ACC112 (cell line): Measurements from ENCODE around the gene FAM131B.

Source experiments
- H2AFZ ChIP-seq: fragments of 200-600 bp; sonication (generic); one replicate; pipeline ENCODE4 v1.6.0; 2017; ENCODE audit warnings: antibody characterized with exemption, low read length; ENCODE audit not compliant: unreplicated experiment
- H3K27ac ChIP-seq: fragments of 200-600 bp; sonication (generic); 2 replicates; pipeline ENCODE4 v1.5.1; 2014; ENCODE audit warnings: low read depth, mild to moderate bottlenecking, antibody characterized with exemption, low read length, moderate library complexity
- H3K27me3 ChIP-seq: fragments of 200-600 bp; sonication (generic); 2 replicates; pipeline ENCODE4 v1.6.1; 2014; ENCODE audit warnings: mild to moderate bottlenecking, antibody characterized with exemption, low read length, moderate library complexity, mixed read lengths; ENCODE audit not compliant: insufficient read depth
- H3K36me3 ChIP-seq: fragments of 200-600 bp; sonication (generic); 2 replicates; pipeline ENCODE4 v1.6.1; 2016; ENCODE audit warnings: mild to moderate bottlenecking, antibody characterized with exemption, low read length, moderate library complexity, mixed read lengths; ENCODE audit not compliant: insufficient read depth
- H3K4me1 ChIP-seq: fragments of 200-600 bp; sonication (generic); one replicate; pipeline ENCODE4 v1.6.1; 2016; ENCODE audit warnings: low read length, mixed read lengths; ENCODE audit not compliant: insufficient read depth, unreplicated experiment, control insufficient read depth
- H3K4me3 ChIP-seq: fragments of 200-600 bp; sonication (generic); 2 replicates; pipeline ENCODE4 v1.5.1; 2014; ENCODE audit warnings: mild to moderate bottlenecking, low read depth, low read length
- H3K79me2 ChIP-seq: fragments of 200-600 bp; sonication (generic); one replicate; pipeline ENCODE4 v1.6.0; 2016; ENCODE audit warnings: low read length; ENCODE audit not compliant: control insufficient read depth, unreplicated experiment, insufficient read depth

The FAM131B gene

DNA sequence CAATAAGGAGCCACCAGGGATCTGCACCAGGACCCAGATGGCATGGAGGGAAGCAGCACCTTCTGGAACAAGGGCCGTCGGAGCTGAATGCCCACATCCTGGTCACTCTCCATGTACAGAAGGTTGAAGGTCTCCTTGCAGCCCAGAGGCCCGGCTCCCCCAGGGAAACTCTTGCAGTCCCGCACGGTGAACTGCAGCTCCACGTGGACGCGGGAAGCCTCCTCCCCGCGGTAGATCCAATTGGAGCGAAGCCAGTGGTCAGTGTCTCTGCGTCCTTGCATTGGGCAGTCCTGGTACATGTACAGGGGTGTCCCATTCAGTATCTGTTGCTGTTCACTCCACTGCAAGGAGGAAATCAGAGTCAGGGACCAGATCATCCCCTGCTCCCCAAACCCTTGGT is 38.8 kb upstream of the FAM131B start:
- Histone ChIP-seq H3K36me3 (no peaks in the 10 kb centered on the region), H3K4me3 (no peak overlapping the region), H3K79me2 (no peaks in the 10 kb centered on the region), H3K27ac (no peak overlapping the region), H3K27me3 (no peaks in the 10 kb centered on the region), H2AFZ (no peak overlapping the region), H3K4me1 (no peaks in the 10 kb centered on the region)

GRCh38 chr7:143399642-143400041 is 37.1 kb upstream of the FAM131B start:
- no peaks in the 10 kb centered on the region for H3K36me3 ChIP-seq
- no peak overlapping the region for H2AFZ ChIP-seq
- H3K27ac ChIP-seq = no peak overlapping the region
- no peaks in the 10 kb centered on the region for H3K27me3 ChIP-seq
- H3K79me2 ChIP-seq = no peaks in the 10 kb centered on the region
- H3K4me3 ChIP-seq = no peak overlapping the region
- H3K4me1 ChIP-seq = no peaks in the 10 kb centered on the region

- Histone ChIP-seq H3K36me3 (no peaks in the 10 kb centered on the region), H3K27me3 (no peaks in the 10 kb centered on the region), H3K27ac (no peak overlapping the region), H2AFZ (no peak overlapping the region), H3K4me1 (no peaks in the 10 kb centered on the region), H3K4me3 (no peak overlapping the region), H3K79me2 (no peaks in the 10 kb centered on the region)
These were observed 36.6 kb upstream of the FAM131B start for GRCh38 chr7:143399151-143399550.

GRCh38 chr7:143398616-143399015 is 36.1 kb upstream of the FAM131B start:
- no peak overlapping the region for H3K27ac ChIP-seq
- H3K79me2 ChIP-seq = no peaks in the 10 kb centered on the region
- H2AFZ ChIP-seq = no peak overlapping the region
- no peak overlapping the region for H3K4me3 ChIP-seq
- no peaks in the 10 kb centered on the region for H3K27me3 ChIP-seq
- peaks cover under 1% of the 10 kb centered on the region for H3K4me1 ChIP-seq
- no peaks in the 10 kb centered on the region for H3K36me3 ChIP-seq

DNA sequence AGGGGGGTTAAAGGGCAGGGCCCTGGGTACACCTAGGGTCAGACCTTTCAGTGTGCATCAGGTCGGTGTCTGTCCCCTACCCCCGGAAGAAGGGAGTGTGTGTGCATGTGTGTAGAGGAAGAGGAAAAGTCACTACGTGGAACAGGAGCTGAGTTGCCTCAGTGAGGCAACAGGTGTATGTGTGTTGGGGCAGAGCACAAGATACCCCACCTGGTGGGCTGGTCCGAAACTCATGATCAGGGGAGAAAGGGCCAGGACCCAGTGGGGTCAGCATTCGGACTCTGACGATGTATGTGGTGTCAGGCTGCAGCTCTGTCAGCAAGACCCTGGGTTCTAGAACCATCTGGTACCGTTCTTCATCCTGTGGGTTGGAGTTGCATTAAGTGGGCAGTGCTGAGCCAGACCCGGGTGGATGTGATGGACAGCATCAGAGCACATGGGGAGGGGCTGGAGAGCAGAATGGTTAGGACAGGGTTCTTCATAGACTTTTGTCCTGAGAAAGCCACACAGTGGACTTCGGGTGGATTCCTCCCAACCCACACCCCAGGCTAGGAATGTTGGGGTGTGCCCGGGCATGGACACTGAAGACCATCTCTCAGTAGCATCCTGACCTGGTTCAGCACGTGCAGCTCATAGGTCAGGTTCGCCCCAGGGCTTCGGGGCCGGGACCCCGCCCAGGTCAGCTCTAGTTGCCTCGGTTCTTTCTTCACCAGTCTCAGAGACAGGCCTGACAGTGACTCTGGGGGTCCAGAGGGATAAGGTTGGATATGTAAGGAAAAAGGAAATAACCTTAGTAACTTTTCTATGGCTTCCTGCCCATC is 35.4 kb upstream of the FAM131B start:
- H3K4me3 ChIP-seq = no peak overlapping the region
- no peak overlapping the region for H2AFZ ChIP-seq
- no peak overlapping the region for H3K27ac ChIP-seq
- H3K27me3 ChIP-seq = no peaks in the 10 kb centered on the region
- peaks cover 7% of the 10 kb centered on the region for H3K4me1 ChIP-seq
- H3K36me3 ChIP-seq = peaks cover 1% of the 10 kb centered on the region; the same call in 1 of the 2 replicates
- no peaks in the 10 kb centered on the region for H3K79me2 ChIP-seq

DNA sequence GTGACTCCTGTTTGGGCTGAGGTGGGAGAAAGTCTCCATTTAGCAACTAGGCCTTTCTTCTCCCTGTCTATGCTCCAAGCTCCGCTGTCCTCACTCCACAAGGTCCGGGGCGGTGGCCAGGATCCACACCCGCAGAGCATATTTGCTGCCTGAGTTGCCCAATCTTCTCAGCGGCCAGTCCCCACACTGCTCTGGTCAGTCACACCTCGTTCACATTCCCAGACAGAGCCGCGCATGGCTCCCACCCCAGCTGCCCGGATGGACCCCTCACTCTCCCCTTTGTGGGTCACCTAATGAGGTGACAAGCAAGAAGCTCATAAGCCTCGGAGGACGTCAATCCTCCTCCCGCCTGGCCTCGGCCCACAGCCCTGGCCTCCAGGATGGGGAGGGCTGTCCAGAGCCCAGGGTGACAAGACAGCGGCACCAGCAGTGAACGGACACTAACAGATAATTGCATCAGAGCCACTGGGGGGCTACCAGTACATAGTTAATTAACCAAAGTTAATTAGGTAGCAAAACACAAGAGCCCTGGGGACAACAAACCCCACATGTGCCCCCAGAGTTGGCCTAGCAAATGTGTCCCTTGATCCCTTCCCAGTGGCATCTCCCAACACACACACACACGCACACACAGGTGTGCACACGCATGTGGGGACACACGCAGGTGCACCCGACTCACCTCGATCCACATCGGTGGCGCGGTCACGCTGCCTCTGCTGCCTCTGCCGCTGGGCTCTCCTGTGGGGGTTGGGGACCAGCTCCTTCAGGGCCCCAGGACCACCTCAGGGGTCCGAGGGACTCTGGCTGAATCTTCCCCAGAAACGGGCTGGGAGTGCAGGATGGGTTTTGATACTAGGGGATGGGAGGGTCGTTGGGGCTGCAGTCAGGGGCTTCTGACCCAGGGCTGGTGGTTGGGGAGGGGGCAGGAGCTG is 34.4 kb upstream of the FAM131B start:
- no peak overlapping the region for H3K27ac ChIP-seq
- peaks cover 17% of the 10 kb centered on the region for H3K4me1 ChIP-seq
- H3K4me3 ChIP-seq = no peak overlapping the region
- no peaks in the 10 kb centered on the region for H3K79me2 ChIP-seq
- H3K27me3 ChIP-seq = no peaks in the 10 kb centered on the region
- peaks cover 3% of the 10 kb centered on the region; the same call in 1 of the 2 replicates for H3K36me3 ChIP-seq
- H2AFZ ChIP-seq = no peak overlapping the region

DNA sequence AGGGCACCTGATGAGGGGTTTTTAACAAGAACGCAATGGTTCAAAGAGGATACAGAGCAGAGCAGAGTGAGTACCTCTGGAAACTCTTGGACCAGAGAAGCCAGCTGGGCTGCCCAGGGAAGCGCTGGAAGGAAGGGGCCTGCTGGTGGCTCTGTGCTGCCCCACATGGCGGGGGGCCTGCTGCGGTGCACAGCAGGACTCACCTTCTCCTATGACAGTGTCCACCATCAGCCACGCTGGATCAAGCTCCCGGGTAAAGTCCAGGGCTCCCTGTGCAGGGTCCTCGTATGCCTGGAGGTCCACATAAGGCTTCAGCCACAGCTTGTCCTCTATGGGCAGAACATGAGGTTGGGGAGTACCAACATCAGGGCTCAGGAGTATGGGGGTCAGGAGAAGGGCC is 33.7 kb upstream of the FAM131B start:
- no peaks in the 10 kb centered on the region for H3K27me3 ChIP-seq
- no peaks in the 10 kb centered on the region for H3K79me2 ChIP-seq
- H3K27ac ChIP-seq = no peak overlapping the region
- peaks cover 24% of the 10 kb centered on the region for H3K4me1 ChIP-seq
- H3K36me3 ChIP-seq = peaks cover 3% of the 10 kb centered on the region; the same call in 1 of the 2 replicates
- no peak overlapping the region for H2AFZ ChIP-seq
- no peak overlapping the region for H3K4me3 ChIP-seq

GRCh38 chr7:143395187-143396149 is 33.0 kb upstream of the FAM131B start:
- Histone ChIP-seq H3K4me1 (peaks cover 31% of the 10 kb centered on the region), H3K79me2 (no peaks in the 10 kb centered on the region), H3K4me3 (no peak overlapping the region), H3K27ac (no peak overlapping the region), H3K36me3 (peaks cover 8% of the 10 kb centered on the region; the same call in 1 of the 2 replicates), H3K27me3 (no peaks in the 10 kb centered on the region), H2AFZ (no peak overlapping the region)

- no peaks in the 10 kb centered on the region for H3K79me2 ChIP-seq
- H3K4me1 ChIP-seq = peaks cover 38% of the 10 kb centered on the region
- no peak overlapping the region for H3K27ac ChIP-seq
- peaks cover 9% of the 10 kb centered on the region; the same call in 1 of the 2 replicates for H3K36me3 ChIP-seq
- H2AFZ ChIP-seq = no peak overlapping the region
- no peak overlapping the region for H3K4me3 ChIP-seq
- H3K27me3 ChIP-seq = no peaks in the 10 kb centered on the region
These were observed 32.3 kb upstream of the FAM131B start for GRCh38 chr7:143394777-143395176.

DNA sequence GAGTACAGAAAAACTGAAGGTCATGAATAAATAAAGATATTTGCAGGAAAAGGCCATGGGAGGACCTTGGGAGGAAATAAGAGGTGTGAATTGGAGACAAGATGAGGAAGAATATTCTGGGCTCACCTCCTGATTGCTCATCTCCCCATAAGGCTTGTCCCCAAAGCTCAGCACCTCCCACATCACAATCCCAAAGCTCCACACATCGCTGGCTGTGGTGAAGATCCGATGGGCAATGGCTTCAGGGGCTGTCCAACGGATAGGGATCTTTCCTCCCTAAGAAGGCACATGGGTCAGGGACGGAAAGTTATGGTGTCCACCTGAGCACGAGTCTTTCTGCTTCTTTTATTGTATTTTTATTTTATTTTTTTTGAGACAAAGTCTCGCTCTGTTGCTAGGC is 31.6 kb upstream of the FAM131B start:
- Histone ChIP-seq H3K27ac (no peak overlapping the region), H3K4me1 (peaks cover 45% of the 10 kb centered on the region), H2AFZ (no peak overlapping the region), H3K4me3 (no peak overlapping the region), H3K36me3 (peaks cover 13% of the 10 kb centered on the region; the same call in 1 of the 2 replicates), H3K79me2 (no peaks in the 10 kb centered on the region), H3K27me3 (no peaks in the 10 kb centered on the region)
